Testis (tissue), 3 donors: Measurements from ENCODE around the gene NOC4L. TPM values are rescaled to one million over a fixed set of nuclear protein-coding genes. Genes with fewer than 3 reads are reported as not detected.

Source experiments
- DNase-seq: peaks from one replicate; pipeline ENCODE4 v3.0.0-alpha.2; 2019
- H3K27ac ChIP-seq, 2 donors: fragments of 200-600 bp; sonication (generic); one replicate each; pipeline ENCODE4 v1.5.1; 2019
- H3K27me3 ChIP-seq: fragments of 200-600 bp; sonication (generic); one replicate; pipeline ENCODE4 v1.5.1; 2019
- H3K36me3 ChIP-seq: fragments of 200-600 bp; sonication (generic); one replicate; pipeline ENCODE4 v1.5.1; 2017; ENCODE audit warnings: low read depth; ENCODE audit errors: missing control alignments
- H3K4me1 ChIP-seq: fragments of 200-600 bp; sonication (generic); one replicate; pipeline ENCODE4 v1.5.1; 2019
- H3K4me3 ChIP-seq, 2 donors: fragments of 200-600 bp; sonication (generic); one replicate each; pipeline ENCODE4 v1.5.1; 2017 to 2019
- H3K9me3 ChIP-seq: fragments of 200-600 bp; sonication (generic); one replicate; pipeline ENCODE4 v1.5.1; 2017
- CTCF ChIP-seq, 3 experiments: fragments of 450-650 bp in 2 of 3; fragments of 200-600 bp in 1 of 3; sonication (generic) in 1 of 3; IDR thresholded peaks; one replicate each; pipeline ENCODE4 v1.5.1; 2016 to 2019; ENCODE audit warnings: antibody characterized with exemption in 3 of 3, mild to moderate bottlenecking in 2 of 3, moderate library complexity in 1 of 3
- POLR2A ChIP-seq: fragments of 450-650 bp; IDR thresholded peaks from one replicate; pipeline ENCODE4 v1.6.1; 2017; ENCODE audit warnings: antibody characterized with exemption, mild to moderate bottlenecking, moderate library complexity
- WGBS, 2 donors: methylation state at CpG; one replicate each; pipeline ENCODE4 v1.1.5; 2018; 5-methylcytosine and 5-hydroxymethylcytosine counted together
- intact Hi-C: fragments of 100-400 bp; cut with DNase I; formaldehyde crosslinking; loops from one replicate; pipeline ENCODE4 v1.15.1; 2023; ENCODE audit warnings: low total_unique reads
- polyA plus RNA-seq: library from polyadenylated mRNA; stranded (reverse); fragments of 350-450 nt; fragmentation: Illumina TruSeq; extraction: RNeasy Lipid Tissue Mini Kit (QIAGEN cat#74804); gene quantifications from one replicate; pipeline ENCODE4 v1.2.3, GENCODE V29; 2014; ENCODE audit warnings: low read depth, low replicate concordance; ENCODE audit not compliant: insufficient read depth
- total RNA-seq, 2 donors: library from RNA; depleted of rRNA; stranded (reverse); fragments of >200 nt; gene quantifications; one replicate each; pipeline ENCODE4 v1.2.3, GENCODE V29; 2016

Gene NOC4L
- total and polyA plus RNA-seq, 3 donors from 2014 or later: 64.4 to 67.2 (median 65.2) TPM

GRCh38 chr12:132173135-132174014, 29.1 kb downstream of the NOC4L start:
- Histone ChIP-seq H3K27me3 (no peaks in the 10 kb centered on the region), H3K9me3 (no peaks in the 10 kb centered on the region), H3K27ac (no peak overlapping the region), H3K4me3 (no peak overlapping the region), H3K36me3 (no peaks in the 10 kb centered on the region), H3K4me1 (no peaks in the 10 kb centered on the region)
- TF ChIP-seq CTCF (IDR thresholded peaks at IDR 0.05) (no peak), POLR2A (no peak)
- WGBS, 2 donors: 68 to 86% methylated on average over 28 to 35 of the region's 35 CpGs
- DNase-seq: no peak
- intact Hi-C loops: no loop called here

GRCh38 chr12:132174015-132174838, 30.0 kb downstream of the NOC4L start:
- Histone ChIP-seq H3K36me3 (no peaks in the 10 kb centered on the region), H3K27me3 (no peaks in the 10 kb centered on the region), H3K9me3 (no peaks in the 10 kb centered on the region), H3K4me3 (no peak overlapping the region), H3K27ac (no peak overlapping the region), H3K4me1 (no peaks in the 10 kb centered on the region)
- 77 to 92% methylated on average over 22 to 30 of the region's 30 CpGs for WGBS, 2 donors
- DNase-seq: no peak
- intact Hi-C loops: no loop called here
- TF ChIP-seq POLR2A: no peak
- TF ChIP-seq CTCF (IDR thresholded peaks at IDR 0.05): no peak

DNA sequence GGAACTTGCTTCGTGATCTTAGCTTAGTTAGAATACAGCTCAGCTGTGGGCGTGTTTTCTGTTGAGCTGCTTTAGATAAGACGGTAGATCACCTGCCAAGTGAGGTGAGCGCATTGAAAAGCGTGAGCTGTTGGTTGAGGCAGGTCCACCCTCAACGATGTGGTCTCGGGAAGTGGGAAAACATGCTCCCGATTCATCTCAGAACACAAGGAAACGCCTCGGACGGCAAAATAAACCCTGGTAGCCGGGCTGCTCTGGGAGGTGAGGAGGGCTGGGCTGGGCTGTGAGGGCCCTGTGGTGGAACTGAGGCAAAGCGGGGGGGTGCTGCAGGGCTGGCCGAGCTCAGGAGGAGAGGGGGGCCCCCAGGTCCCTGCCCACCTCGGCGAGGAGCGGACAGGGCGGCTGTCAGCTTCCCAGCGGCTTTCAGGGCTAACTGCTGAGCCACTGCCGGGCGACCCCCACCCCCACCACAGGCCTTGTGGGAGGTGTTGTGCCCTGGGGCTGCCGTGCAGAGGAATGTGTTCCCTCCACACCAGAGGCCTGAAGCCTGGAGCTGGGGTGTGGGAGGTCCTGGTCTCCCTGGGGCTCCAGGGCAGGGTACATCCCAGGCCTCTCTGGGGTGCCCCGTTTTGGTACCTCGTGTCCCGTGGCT, 30.7 kb downstream of the NOC4L start:
- intact Hi-C loops: no loop called here
- no peaks in the 10 kb centered on the region for H3K27me3 ChIP-seq
- no peak overlapping the region for H3K4me3 ChIP-seq
- no peak for DNase-seq
- no peak overlapping the region for H3K27ac ChIP-seq
- TF ChIP-seq CTCF (IDR thresholded peaks at IDR 0.05) (no peak), POLR2A (no peak)
- 78 to 79% methylated on average over 17 to 25 of the region's 25 CpGs for whole genome bisulfite sequencing, 2 donors
- H3K36me3 ChIP-seq: no peaks in the 10 kb centered on the region
- no peaks in the 10 kb centered on the region for H3K9me3 ChIP-seq
- H3K4me1 ChIP-seq: no peaks in the 10 kb centered on the region

- 64 to 68% methylated on average over 18 to 32 of the region's 35 CpGs for WGBS, 2 donors
- DNase-seq: no peak
- H3K9me3 ChIP-seq: no peaks in the 10 kb centered on the region
- intact Hi-C loops: no loop called here
- H3K27ac ChIP-seq: no peak overlapping the region
- no peaks in the 10 kb centered on the region for H3K4me1 ChIP-seq
- TF ChIP-seq CTCF (IDR thresholded peaks at IDR 0.05) (no peak), POLR2A (no peak)
- no peaks in the 10 kb centered on the region for H3K36me3 ChIP-seq
- no peak overlapping the region for H3K4me3 ChIP-seq
- H3K27me3 ChIP-seq: no peaks in the 10 kb centered on the region
Observed at GRCh38 chr12:132175496-132176384, 31.5 kb downstream of the NOC4L start.
